GM12878 (cell line): Measurements from ENCODE around the gene NMB. TPM values are rescaled to one million over a fixed set of nuclear protein-coding genes. Genes with fewer than 3 reads are reported as not detected.

Experiments used
- CHD2 ChIP-seq: IDR thresholded peaks from 2 replicates; pipeline ENCODE4 v1.6.1; 2011; ENCODE audit warnings: low read depth, low read length, improper control_type of control experiment, borderline replicate concordance
- DPF2 ChIP-seq: fragments of 450-650 bp; IDR thresholded peaks from 2 replicates; pipeline ENCODE4 v1.6.1; 2017; ENCODE audit warnings: mild to moderate bottlenecking
- LARP7 ChIP-seq: fragments of 450-650 bp; IDR thresholded peaks from 2 replicates; pipeline ENCODE4 v1.6.1; 2017; ENCODE audit warnings: mild to moderate bottlenecking
- PAX5 ChIP-seq: IDR thresholded peaks from 2 replicates; pipeline ENCODE4 v1.6.1; 2011; ENCODE audit warnings: low read depth, low read length, borderline replicate concordance
- RAD51 ChIP-seq: fragments of 450-650 bp; IDR thresholded peaks from 2 replicates; pipeline ENCODE4 v1.6.1; 2016; ENCODE audit warnings: moderate library complexity, mild to moderate bottlenecking, inconsistent platforms
- RBBP5 ChIP-seq: fragments of 200-600 bp; sonication (generic); conservative IDR thresholded peaks from 2 replicates; pipeline ENCODE4 v1.6.1; 2016
- SIX5 ChIP-seq: IDR thresholded peaks from 2 replicates; pipeline ENCODE4 v1.6.1; 2011; ENCODE audit warnings: mild to moderate bottlenecking, low read depth, low read length, moderate library complexity; ENCODE audit not compliant: severe bottlenecking
- SMAD1 ChIP-seq: fragments of 450-650 bp; IDR thresholded peaks from 2 replicates; pipeline ENCODE4 v1.6.1; 2018; ENCODE audit warnings: mild to moderate bottlenecking, low read depth; ENCODE audit not compliant: partially characterized antibody
- SRF ChIP-seq, 2 experiments: IDR thresholded peaks; 2 replicates each; pipeline ENCODE4 v1.6.1; 2011; ENCODE audit warnings: low read depth in 2 of 2, low read length in 2 of 2, mild to moderate bottlenecking in 1 of 2, moderate library complexity in 1 of 2
- TAF1 ChIP-seq: IDR thresholded peaks from 2 replicates; pipeline ENCODE4 v1.6.1; 2011; ENCODE audit warnings: mild to moderate bottlenecking, low read depth, low read length, borderline replicate concordance
- TARDBP ChIP-seq: IDR thresholded peaks from 2 replicates; pipeline ENCODE4 v1.6.1; 2016; ENCODE audit warnings: borderline replicate concordance
- ZNF384 ChIP-seq: IDR thresholded peaks from 2 replicates; pipeline ENCODE4 v1.6.1; 2012; ENCODE audit warnings: low read depth, mild to moderate bottlenecking, low read length, improper control_type of control experiment, borderline replicate concordance
- polyA plus RNA-seq, 11 experiments: library from polyadenylated mRNA; depleted of rRNA in 4 of 11; unstranded in 6 of 11; stranded (reverse) in 5 of 11; fragments of >200 nt; fragmentation: Nextera tagmentation in 4 of 11; fragmentation: Illumina TruSeq in 1 of 11; extraction: Ambion mirVana in 4 of 11; extraction: Trizol in 1 of 11; gene quantifications; 1 replicate in 1 of 11; 2 replicates in 10 of 11; pipeline versions ENCODE4 v1.2.1 to v1.2.3, GENCODE V29; 2011 to 2016; ENCODE audit warnings: inconsistent platforms in 2 of 11, missing spikeins in 2 of 11, low read depth in 1 of 11
- total RNA-seq, 4 experiments: library from RNA; depleted of rRNA in 3 of 4; stranded (reverse); fragments of >200 nt in 3 of 4; fragmentation: Illumina TruSeq in 1 of 4; extraction: Trizol in 1 of 4; gene quantifications; 2 replicates each; pipeline versions ENCODE4 v1.2.1 to v1.2.3, GENCODE V29; 2013 to 2021
- TF ChIP-seq, protein P1 (sequence below): IDR thresholded peaks from 2 replicates; pipeline ENCODE4 v1.6.1; 2012; ENCODE audit warnings: low read length, inconsistent platforms
- TF ChIP-seq, protein P2 (sequence below): fragments of 450-650 bp; IDR thresholded peaks from 2 replicates; pipeline ENCODE4 v1.6.1; 2017; ENCODE audit warnings: mild to moderate bottlenecking, moderate library complexity
- TF ChIP-seq, protein P3 (sequence below): fragments of 150-350 bp; IDR thresholded peaks from 2 replicates; pipeline ENCODE4 v1.6.1; 2016; ENCODE audit warnings: low read depth, low read length
- TF ChIP-seq, protein P4 (sequence below): fragments of 450-650 bp; IDR thresholded peaks from 2 replicates; pipeline ENCODE4 v1.6.1; 2017; ENCODE audit warnings: mild to moderate bottlenecking

Gene NMB
- total and polyA plus RNA-seq, 10 of the 15 experiments (the other 5 are each of a cell fraction or from before 2014, with no cell fraction given) = 0.32 to 4.1 (median 1.6) TPM

DNA sequence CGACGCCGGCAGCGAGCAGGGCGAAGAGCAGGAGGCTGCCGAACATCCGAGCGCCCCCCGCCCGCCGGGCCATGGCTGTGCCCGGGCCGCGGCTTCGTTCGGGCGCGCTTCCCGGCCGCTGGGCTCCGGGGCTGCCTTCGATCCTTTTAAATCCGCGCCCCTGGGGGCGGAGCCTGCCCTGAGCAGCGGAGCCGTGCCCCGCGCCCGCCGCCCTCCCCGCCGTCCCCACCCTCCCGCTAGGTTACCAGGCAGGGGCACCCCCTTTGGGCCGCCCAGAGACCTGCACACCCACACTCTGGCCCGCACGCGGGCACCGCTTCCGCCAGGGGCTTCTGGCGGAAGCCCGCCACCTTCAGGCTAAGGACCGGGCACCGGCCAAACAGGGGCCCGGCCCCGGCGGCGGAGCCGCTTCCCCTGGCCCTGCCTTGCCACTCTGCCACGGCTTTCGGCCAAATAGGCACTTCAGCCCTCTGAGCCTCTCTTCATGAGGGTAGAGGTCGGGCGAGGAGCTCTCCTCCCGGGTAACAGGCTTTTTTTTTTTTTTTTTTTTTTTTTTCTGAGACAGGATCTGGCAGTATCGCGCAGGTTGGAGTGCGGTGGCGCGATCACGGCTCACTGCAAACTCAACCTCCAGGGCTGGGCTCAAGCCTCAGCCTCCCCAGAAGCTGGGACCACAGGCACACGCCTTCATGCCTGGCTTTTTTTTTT, at the start of gene NMB (continued):
- TF ChIP-seq LARP7 (peak; percentile 47; the same call in 1 of the 2 replicates), TAF1 (peak; percentile 38; the same call in 1 of the 2 replicates), SMAD1 (no peak), RAD51 (no peak), SIX5 (no peak), ZNF384 (peak; percentile 85), PAX5 (peak; percentile 20; the same call in 1 of the 2 replicates), RBBP5 (no peak), SRF (IDR thresholded peaks at IDR 0.05; ENCODE audit: low read depth in 2 of 2, low read length in 2 of 2) (no peak), CHD2 (peak; percentile 10; the same call in 1 of the 2 replicates), TARDBP (no peak), DPF2 (peak; percentile 40; the same call in 1 of the 2 replicates)
- TF ChIP-seq, protein P1, sequence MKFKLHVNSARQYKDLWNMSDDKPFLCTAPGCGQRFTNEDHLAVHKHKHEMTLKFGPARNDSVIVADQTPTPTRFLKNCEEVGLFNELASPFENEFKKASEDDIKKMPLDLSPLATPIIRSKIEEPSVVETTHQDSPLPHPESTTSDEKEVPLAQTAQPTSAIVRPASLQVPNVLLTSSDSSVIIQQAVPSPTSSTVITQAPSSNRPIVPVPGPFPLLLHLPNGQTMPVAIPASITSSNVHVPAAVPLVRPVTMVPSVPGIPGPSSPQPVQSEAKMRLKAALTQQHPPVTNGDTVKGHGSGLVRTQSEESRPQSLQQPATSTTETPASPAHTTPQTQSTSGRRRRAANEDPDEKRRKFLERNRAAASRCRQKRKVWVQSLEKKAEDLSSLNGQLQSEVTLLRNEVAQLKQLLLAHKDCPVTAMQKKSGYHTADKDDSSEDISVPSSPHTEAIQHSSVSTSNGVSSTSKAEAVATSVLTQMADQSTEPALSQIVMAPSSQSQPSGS = no peak
- TF ChIP-seq, protein P2, sequence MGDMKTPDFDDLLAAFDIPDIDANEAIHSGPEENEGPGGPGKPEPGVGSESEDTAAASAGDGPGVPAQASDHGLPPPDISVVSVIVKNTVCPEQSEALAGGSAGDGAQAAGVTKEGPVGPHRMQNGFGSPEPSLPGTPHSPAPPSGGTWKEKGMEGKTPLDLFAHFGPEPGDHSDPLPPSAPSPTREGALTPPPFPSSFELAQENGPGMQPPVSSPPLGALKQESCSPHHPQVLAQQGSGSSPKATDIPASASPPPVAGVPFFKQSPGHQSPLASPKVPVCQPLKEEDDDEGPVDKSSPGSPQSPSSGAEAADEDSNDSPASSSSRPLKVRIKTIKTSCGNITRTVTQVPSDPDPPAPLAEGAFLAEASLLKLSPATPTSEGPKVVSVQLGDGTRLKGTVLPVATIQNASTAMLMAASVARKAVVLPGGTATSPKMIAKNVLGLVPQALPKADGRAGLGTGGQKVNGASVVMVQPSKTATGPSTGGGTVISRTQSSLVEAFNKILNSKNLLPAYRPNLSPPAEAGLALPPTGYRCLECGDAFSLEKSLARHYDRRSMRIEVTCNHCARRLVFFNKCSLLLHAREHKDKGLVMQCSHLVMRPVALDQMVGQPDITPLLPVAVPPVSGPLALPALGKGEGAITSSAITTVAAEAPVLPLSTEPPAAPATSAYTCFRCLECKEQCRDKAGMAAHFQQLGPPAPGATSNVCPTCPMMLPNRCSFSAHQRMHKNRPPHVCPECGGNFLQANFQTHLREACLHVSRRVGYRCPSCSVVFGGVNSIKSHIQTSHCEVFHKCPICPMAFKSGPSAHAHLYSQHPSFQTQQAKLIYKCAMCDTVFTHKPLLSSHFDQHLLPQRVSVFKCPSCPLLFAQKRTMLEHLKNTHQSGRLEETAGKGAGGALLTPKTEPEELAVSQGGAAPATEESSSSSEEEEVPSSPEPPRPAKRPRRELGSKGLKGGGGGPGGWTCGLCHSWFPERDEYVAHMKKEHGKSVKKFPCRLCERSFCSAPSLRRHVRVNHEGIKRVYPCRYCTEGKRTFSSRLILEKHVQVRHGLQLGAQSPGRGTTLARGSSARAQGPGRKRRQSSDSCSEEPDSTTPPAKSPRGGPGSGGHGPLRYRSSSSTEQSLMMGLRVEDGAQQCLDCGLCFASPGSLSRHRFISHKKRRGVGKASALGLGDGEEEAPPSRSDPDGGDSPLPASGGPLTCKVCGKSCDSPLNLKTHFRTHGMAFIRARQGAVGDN = no peak
- TF ChIP-seq, protein P3, sequence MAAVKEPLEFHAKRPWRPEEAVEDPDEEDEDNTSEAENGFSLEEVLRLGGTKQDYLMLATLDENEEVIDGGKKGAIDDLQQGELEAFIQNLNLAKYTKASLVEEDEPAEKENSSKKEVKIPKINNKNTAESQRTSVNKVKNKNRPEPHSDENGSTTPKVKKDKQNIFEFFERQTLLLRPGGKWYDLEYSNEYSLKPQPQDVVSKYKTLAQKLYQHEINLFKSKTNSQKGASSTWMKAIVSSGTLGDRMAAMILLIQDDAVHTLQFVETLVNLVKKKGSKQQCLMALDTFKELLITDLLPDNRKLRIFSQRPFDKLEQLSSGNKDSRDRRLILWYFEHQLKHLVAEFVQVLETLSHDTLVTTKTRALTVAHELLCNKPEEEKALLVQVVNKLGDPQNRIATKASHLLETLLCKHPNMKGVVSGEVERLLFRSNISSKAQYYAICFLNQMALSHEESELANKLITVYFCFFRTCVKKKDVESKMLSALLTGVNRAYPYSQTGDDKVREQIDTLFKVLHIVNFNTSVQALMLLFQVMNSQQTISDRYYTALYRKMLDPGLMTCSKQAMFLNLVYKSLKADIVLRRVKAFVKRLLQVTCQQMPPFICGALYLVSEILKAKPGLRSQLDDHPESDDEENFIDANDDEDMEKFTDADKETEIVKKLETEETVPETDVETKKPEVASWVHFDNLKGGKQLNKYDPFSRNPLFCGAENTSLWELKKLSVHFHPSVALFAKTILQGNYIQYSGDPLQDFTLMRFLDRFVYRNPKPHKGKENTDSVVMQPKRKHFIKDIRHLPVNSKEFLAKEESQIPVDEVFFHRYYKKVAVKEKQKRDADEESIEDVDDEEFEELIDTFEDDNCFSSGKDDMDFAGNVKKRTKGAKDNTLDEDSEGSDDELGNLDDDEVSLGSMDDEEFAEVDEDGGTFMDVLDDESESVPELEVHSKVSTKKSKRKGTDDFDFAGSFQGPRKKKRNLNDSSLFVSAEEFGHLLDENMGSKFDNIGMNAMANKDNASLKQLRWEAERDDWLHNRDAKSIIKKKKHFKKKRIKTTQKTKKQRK = no peak
- TF ChIP-seq, protein P4, sequence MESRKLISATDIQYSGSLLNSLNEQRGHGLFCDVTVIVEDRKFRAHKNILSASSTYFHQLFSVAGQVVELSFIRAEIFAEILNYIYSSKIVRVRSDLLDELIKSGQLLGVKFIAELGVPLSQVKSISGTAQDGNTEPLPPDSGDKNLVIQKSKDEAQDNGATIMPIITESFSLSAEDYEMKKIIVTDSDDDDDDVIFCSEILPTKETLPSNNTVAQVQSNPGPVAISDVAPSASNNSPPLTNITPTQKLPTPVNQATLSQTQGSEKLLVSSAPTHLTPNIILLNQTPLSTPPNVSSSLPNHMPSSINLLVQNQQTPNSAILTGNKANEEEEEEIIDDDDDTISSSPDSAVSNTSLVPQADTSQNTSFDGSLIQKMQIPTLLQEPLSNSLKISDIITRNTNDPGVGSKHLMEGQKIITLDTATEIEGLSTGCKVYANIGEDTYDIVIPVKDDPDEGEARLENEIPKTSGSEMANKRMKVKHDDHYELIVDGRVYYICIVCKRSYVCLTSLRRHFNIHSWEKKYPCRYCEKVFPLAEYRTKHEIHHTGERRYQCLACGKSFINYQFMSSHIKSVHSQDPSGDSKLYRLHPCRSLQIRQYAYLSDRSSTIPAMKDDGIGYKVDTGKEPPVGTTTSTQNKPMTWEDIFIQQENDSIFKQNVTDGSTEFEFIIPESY = no peak
